Measurements from ENCODE around the gene OPN1MW3.
"Not testable (repeated sequence)": the region's sequence is repeated elsewhere in the genome, so short reads cannot be mapped to it uniquely, and the experiment has no call there.

The OPN1MW3 gene

DNA sequence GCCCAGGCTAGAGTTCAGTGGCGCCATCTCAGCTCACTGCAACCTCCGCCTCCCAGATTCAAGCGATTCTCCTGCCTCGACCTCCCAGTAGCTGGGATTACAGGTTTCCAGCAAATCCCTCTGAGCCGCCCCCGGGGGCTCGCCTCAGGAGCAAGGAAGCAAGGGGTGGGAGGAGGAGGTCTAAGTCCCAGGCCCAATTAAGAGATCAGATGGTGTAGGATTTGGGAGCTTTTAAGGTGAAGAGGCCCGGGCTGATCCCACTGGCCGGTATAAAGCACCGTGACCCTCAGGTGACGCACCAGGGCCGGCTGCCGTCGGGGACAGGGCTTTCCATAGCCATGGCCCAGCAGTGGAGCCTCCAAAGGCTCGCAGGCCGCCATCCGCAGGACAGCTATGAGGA lies at the start of gene OPN1MW3:
Gene OPN1MW3 (plus strand): TSS at position 301 of the 400 bp plus-strand sequence. CDS start 38 bp downstream, at position 339.
- DNase-seq; in situ Hi-C loops (cut with HindIII; ENCODE audit: low pct_ligation_motif_present, low pct_unique_long_range_greater_than_20kb, low sequenced_read_pairs): not testable (repeated sequence)

DNA sequence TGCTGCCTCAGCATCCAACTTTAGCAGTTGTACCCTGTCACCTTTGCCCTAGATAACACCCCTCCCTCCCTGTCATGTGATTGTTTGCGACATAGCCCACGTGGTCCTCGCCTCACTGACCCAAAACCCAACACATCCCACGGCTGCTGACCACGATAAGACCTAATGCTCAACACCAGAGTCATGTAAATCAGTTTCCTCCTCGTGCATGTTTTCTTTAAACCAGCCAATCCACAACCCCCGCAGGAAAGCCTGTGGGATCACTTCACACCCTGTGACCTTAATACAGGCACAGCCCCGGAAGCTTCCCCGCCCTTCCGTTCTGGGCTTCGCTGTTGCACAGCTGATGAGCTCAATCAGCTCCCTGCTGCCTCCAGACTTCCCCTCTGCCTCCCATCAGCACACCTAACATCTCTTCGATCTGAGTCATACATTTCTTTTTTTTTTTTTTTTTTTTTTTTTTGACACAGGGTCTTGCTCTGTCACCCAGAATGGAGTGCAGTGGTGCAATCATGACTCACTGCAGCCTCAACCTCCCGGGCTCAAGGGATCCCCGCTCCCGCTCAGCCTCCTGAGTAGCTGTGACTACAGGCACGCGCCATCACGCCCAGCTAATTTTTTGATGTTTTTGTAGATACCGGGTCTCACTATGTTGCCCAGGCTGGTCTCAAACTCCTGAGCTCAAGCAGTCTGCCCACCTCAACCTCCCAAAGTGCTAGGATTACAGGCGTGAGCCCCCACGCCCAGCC lies 47.5 kb upstream of the OPN1MW3 start:
- DNase-seq; in situ Hi-C loops (cut with HindIII; ENCODE audit: low pct_ligation_motif_present, low pct_unique_long_range_greater_than_20kb, low sequenced_read_pairs): not testable (repeated sequence)

DNA sequence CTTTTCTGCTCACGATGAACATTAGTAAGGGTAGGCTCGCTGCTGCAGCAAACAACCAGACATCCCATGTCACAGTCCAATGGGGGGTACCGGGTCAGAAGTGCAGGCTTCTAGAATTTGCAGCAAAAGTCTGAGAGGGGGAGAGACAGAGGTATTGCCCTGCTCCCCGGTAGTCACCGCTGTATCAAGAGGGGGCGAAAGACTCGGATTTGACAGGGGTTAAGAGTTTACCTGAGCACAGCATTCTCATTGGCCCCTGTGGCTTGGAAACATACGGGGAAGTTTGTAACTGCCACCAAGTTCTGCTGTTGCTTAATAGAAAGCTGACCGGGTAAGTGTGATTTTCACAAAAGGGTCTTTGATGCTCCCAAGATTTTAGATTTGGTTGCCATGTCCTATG lies 46.3 kb upstream of the OPN1MW3 start:
- in situ Hi-C loops (cut with HindIII; ENCODE audit: low pct_ligation_motif_present, low pct_unique_long_range_greater_than_20kb, low sequenced_read_pairs); DNase-seq: not testable (repeated sequence)

DNA sequence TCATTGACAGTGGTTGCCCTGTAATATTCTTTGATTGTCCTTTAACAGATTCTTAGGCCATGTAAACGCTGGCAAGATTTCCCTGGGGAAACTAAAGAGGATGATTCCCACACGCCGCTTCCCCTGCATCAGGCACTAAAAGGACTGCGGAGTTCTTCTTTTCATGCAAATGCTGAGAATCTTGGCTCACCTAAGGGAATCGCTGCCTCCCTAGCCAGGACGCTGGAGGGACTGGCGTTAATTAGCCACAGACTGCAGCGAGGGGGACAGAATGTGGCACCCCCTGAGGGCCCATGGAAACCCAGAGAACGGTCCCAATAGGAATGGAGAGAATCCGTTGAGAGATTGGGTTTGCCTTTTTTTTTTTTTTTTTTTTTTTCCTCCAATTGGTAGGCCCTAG lies 45.9 kb upstream of the OPN1MW3 start:
- in situ Hi-C loops (cut with HindIII; ENCODE audit: low pct_ligation_motif_present, low pct_unique_long_range_greater_than_20kb, low sequenced_read_pairs); DNase-seq: not testable (repeated sequence)

DNA sequence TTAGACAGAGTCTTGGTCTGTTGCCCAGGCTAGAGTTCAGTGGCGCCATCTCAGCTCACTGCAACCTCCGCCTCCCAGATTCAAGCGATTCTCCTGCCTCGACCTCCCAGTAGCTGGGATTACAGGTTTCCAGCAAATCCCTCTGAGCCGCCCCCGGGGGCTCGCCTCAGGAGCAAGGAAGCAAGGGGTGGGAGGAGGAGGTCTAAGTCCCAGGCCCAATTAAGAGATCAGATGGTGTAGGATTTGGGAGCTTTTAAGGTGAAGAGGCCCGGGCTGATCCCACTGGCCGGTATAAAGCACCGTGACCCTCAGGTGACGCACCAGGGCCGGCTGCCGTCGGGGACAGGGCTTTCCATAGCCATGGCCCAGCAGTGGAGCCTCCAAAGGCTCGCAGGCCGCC lies 37.9 kb upstream of the OPN1MW3 start, which contains the start of gene OPN1MW2:
Gene OPN1MW2 (plus strand): TSS at position 301 of the 400 bp plus-strand sequence. CDS start 60 bp downstream, at position 361.
- DNase-seq; in situ Hi-C loops (cut with HindIII; ENCODE audit: low pct_ligation_motif_present, low pct_unique_long_range_greater_than_20kb, low sequenced_read_pairs): not testable (repeated sequence)

DNA sequence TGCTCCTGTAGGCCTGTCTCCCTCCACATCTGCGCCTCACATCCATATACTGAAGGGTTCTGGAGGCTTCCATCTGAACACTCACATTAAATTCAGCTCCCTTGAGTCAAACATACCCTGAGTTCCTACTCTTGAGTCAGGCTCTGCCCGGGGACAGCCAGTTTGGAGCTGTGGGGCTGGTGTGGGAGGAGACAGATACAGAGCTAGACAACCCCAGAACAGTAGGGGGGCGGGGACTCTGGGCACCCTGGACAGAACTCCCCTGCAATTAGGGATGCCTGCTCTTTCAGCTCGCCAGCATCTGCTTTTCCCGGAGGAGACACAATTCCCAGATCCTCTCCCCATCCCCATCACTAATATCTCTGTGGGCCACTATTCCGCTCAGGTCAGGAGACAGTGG lies 32.1 kb upstream of the OPN1MW3 start:
- DNase-seq; in situ Hi-C loops (cut with HindIII; ENCODE audit: low pct_ligation_motif_present, low pct_unique_long_range_greater_than_20kb, low sequenced_read_pairs): not testable (repeated sequence)

DNA sequence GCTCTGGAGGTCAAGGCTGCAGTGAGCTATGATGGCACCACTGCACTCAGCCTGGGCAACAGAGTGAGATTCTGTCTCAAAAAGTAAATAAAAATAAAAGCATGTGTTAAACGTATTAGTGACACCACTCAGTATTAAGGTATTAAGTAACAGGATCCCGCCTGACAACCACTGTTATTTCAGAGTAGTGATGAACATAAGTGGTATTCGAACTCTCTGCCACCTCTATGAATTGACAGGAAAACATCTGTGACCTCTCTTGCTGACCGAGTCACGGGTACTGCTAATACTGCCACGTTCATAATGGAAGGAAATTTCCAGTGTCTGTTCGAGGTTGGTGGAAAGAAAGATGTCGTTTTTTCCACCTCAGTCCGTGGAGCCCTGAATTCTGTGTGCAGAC lies 30.7 kb upstream of the OPN1MW3 start:
- DNase-seq; in situ Hi-C loops (cut with HindIII; ENCODE audit: low pct_ligation_motif_present, low pct_unique_long_range_greater_than_20kb, low sequenced_read_pairs): not testable (repeated sequence)

DNA sequence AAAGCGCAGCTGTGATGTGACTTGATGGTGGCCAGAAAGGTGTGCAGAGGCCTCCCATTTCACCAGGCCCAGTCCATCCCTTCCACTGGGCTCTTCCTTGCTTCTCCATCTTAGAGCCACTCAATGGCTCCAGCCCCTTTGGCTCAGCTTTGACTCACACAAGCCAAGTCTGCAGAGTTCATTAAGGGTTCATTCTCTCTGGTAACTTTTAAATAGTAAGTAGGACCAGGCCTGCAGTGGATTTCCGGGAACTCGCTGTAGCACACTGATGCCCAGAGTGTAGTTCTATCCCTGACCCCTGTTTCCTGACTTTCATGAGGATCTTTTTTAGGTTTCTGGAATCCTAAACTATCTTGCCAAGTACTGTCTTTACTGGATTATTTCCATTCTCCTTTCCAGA lies 25.9 kb upstream of the OPN1MW3 start:
- in situ Hi-C loops (cut with HindIII; ENCODE audit: low pct_ligation_motif_present, low pct_unique_long_range_greater_than_20kb, low sequenced_read_pairs); DNase-seq: not testable (repeated sequence)

DNA sequence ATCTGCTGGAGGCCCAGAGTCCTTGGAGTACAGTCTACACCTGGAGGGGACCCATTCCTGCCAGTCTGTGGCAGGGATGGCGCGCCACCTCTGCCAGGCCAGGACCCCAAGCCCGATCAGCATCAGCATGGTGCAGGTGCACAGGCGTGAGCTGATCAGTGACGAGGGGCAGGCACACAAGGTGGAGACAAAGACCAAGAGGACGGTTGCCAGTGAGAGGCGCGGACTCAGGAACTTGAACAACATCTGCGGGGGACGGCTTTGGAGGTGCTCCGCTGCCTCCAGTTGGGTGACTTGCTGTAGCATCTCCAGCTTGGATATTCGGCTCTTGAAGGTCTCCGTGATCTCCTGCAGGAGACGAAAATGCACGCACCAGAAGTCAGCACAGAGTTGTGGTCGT lies 23.8 kb upstream of the OPN1MW3 start:
- in situ Hi-C loops (cut with HindIII; ENCODE audit: low pct_ligation_motif_present, low pct_unique_long_range_greater_than_20kb, low sequenced_read_pairs); DNase-seq: not testable (repeated sequence)

DNA sequence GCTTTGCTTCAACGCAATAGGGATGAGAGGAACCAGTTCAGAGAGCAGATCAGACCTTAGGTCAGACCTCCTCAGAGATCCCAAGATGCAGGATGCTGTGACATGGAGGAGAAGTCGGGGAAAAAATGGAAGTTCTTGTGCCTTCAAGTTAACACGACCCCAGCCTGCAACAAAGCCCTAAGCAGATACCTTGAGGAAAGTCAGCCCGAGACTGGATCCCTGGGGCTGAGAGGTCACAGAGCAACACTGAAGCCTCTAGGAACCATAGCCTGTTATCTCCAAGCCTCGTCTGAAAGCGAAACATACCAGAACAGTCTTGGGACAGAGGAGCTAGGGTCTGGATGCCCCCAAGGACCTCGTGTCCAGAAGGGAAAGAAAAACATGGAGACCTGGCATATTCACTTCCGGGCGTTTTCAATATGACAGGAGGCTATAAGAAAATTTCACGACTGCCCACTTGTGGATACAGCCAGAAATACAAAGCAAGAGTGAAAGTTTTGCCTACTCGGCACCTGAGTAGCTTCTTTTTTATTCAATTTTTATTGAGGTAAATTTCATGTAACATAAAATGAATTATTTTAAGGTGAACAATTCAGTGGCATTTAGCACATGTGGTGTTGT lies 18.3 kb upstream of the OPN1MW3 start:
- in situ Hi-C loops (cut with HindIII; ENCODE audit: low pct_ligation_motif_present, low pct_unique_long_range_greater_than_20kb, low sequenced_read_pairs); DNase-seq: not testable (repeated sequence)

DNA sequence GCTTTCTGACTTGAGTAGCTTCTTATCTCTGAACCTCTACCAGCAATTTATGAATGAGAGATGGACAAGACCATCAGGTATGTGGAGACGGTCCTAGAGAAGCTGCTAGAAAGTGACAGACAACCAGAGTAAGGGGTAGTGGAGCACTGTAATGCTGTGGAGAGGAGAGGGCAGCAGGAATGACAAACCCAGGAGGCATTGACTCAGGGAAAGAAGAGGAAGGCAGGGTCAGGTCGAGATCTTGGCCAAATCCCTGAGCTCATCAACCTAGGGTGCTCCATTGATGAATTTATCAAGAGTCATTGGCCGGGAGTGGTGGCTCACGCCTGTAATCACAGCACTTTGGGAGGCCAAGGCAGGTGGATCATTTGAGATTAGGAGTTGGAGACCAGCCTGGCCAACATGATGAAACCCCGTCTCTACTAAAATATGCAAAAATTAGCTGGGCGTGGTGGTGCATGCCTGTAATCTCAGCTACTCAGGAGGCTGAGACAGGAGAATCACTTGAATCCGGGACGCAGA lies 17.3 kb upstream of the OPN1MW3 start:
- in situ Hi-C loops (cut with HindIII; ENCODE audit: low pct_ligation_motif_present, low pct_unique_long_range_greater_than_20kb, low sequenced_read_pairs); DNase-seq: not testable (repeated sequence)

DNA sequence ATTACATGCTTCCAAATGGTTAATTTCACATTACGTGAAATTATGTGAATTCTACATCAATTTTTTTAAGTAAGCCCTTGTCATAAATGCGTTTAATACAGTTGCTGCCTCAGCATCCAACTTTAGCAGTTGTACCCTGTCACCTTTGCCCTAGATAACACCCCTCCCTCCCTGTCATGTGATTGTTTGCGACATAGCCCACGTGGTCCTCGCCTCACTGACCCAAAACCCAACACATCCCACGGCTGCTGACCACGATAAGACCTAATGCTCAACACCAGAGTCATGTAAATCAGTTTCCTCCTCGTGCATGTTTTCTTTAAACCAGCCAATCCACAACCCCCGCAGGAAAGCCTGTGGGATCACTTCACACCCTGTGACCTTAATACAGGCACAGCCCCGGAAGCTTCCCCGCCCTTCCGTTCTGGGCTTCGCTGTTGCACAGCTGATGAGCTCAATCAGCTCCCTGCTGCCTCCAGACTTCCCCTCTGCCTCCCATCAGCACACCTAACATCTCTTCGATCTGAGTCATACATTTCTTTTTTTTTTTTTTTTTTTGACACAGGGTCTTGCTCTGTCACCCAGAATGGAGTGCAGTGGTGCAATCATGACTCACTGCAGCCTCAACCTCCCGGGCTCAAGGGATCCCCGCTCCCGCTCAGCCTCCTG lies 9.9 kb upstream of the OPN1MW3 start:
- DNase-seq; in situ Hi-C loops (cut with HindIII; ENCODE audit: low pct_ligation_motif_present, low pct_unique_long_range_greater_than_20kb, low sequenced_read_pairs): not testable (repeated sequence)

DNA sequence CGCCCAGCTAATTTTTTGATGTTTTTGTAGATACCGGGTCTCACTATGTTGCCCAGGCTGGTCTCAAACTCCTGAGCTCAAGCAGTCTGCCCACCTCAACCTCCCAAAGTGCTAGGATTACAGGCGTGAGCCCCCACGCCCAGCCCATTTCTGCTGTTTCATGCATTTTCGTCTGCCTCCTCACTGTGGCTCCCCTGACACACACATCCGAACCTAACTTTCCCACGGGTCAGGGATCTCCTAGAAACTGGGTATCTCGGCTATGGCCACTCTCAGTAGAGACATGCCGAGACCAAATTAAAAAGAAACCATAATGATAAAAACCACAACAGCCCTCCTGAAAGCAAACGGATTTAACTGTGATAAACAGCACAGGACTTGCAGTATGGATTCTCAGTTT lies 9.3 kb upstream of the OPN1MW3 start:
- DNase-seq; in situ Hi-C loops (cut with HindIII; ENCODE audit: low pct_ligation_motif_present, low pct_unique_long_range_greater_than_20kb, low sequenced_read_pairs): not testable (repeated sequence)

DNA sequence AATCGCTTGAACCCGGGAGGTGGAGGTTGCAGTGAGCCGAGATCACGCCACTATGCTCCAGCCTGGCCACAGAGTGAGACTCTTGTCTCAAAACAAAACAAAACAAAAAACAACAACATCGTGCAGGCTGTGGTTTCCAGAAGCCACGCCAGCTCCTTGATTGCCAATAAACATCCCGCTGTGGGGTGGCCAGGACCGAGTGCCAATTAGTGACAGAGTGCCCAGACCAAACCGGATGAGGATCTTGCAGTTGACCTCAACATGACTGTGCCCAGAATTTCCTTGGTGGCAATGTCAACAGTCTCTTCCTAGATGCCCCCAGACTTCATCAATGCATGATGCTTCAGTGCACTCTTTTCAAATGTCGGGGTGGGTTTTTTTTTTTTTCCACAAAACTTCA lies 1.3 kb downstream of the OPN1MW3 start:
- in situ Hi-C loops (cut with HindIII; ENCODE audit: low pct_ligation_motif_present, low pct_unique_long_range_greater_than_20kb, low sequenced_read_pairs); DNase-seq: not testable (repeated sequence)

DNA sequence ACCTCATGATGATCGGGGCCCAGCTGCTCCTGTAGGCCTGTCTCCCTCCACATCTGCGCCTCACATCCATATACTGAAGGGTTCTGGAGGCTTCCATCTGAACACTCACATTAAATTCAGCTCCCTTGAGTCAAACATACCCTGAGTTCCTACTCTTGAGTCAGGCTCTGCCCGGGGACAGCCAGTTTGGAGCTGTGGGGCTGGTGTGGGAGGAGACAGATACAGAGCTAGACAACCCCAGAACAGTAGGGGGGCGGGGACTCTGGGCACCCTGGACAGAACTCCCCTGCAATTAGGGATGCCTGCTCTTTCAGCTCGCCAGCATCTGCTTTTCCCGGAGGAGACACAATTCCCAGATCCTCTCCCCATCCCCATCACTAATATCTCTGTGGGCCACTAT lies 5.7 kb downstream of the OPN1MW3 start:
- DNase-seq; in situ Hi-C loops (cut with HindIII; ENCODE audit: low pct_ligation_motif_present, low pct_unique_long_range_greater_than_20kb, low sequenced_read_pairs): not testable (repeated sequence)

DNA sequence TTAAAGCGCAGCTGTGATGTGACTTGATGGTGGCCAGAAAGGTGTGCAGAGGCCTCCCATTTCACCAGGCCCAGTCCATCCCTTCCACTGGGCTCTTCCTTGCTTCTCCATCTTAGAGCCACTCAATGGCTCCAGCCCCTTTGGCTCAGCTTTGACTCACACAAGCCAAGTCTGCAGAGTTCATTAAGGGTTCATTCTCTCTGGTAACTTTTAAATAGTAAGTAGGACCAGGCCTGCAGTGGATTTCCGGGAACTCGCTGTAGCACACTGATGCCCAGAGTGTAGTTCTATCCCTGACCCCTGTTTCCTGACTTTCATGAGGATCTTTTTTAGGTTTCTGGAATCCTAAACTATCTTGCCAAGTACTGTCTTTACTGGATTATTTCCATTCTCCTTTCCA lies 11.9 kb downstream of the OPN1MW3 start:
- in situ Hi-C loops (cut with HindIII; ENCODE audit: low pct_ligation_motif_present, low pct_unique_long_range_greater_than_20kb, low sequenced_read_pairs); DNase-seq: not testable (repeated sequence)

DNA sequence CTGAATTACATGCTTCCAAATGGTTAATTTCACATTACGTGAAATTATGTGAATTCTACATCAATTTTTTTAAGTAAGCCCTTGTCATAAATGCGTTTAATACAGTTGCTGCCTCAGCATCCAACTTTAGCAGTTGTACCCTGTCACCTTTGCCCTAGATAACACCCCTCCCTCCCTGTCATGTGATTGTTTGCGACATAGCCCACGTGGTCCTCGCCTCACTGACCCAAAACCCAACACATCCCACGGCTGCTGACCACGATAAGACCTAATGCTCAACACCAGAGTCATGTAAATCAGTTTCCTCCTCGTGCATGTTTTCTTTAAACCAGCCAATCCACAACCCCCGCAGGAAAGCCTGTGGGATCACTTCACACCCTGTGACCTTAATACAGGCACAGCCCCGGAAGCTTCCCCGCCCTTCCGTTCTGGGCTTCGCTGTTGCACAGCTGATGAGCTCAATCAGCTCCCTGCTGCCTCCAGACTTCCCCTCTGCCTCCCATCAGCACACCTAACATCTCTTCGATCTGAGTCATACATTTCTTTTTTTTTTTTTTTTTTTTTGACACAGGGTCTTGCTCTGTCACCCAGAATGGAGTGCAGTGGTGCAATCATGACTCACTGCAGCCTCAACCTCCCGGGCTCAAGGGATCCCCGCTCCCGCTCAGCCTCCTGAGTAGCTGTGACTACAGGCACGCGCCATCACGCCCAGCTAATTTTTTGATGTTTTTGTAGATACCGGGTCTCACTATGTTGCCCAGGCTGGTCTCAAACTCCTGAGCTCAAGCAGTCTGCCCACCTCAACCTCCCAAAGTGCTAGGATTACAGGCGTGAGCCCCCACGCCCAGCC lies 27.3 kb downstream of the OPN1MW3 start:
- in situ Hi-C loops (cut with HindIII; ENCODE audit: low pct_ligation_motif_present, low pct_unique_long_range_greater_than_20kb, low sequenced_read_pairs); DNase-seq: not testable (repeated sequence)

DNA sequence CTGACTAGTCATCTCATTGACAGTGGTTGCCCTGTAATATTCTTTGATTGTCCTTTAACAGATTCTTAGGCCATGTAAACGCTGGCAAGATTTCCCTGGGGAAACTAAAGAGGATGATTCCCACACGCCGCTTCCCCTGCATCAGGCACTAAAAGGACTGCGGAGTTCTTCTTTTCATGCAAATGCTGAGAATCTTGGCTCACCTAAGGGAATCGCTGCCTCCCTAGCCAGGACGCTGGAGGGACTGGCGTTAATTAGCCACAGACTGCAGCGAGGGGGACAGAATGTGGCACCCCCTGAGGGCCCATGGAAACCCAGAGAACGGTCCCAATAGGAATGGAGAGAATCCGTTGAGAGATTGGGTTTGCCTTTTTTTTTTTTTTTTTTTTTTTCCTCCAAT lies 29.0 kb downstream of the OPN1MW3 start:
- DNase-seq; in situ Hi-C loops (cut with HindIII; ENCODE audit: low pct_ligation_motif_present, low pct_unique_long_range_greater_than_20kb, low sequenced_read_pairs): not testable (repeated sequence)

Measured in ACHN (cell line).